Measurements from ENCODE around the gene CIZ1.
A peak's percentile ranks its signal among the peaks of the same experiment; 100 is the strongest.

Gene CIZ1

DNA sequence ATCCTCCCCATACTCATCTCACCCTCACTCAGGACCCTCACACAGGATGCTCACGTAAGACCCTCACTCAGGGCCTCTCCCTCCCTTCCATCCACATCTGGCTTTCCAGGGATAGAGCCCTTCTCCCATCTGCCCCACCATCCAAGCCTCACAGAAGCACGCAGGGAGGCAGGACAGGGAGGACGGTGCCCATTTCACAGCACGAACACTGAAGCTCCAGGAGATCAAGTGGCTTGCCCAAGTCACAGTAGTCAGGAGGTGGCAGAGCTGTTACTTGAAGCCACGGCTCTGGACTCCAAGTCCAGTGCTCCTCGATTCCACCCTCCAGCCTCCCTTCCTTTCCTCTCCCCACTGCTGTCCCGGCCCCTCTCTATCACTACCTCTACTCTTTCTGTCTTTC lies 33.5 kb upstream of the CIZ1 start:
- Histone ChIP-seq H3K9me3 (replicated peaks in 1 of 2; ENCODE audit: control insufficient read depth in 2 of 2, insufficient read depth in 1 of 2, low read depth in 1 of 2, low read length in 2 of 2) (peaks cover 0 to 2% of the 10 kb centered on the region in 2 donors), H2AFZ (ENCODE audit: low read length) (no peak overlapping the region), H4K8ac (ENCODE audit: low read depth, low read length) (no peak overlapping the region), H3K14ac (ENCODE audit: low read length) (no peak overlapping the region), H3K36me3 (replicated peaks in 1 of 2; ENCODE audit: control insufficient read depth in 2 of 2, insufficient read depth in 2 of 2, low read length in 2 of 2) (peaks cover 23 to 33% of the 10 kb centered on the region in 2 donors), H3K18ac (ENCODE audit: low read length) (no peak overlapping the region), H3K9ac (ENCODE audit: low read depth, low read length, poor library complexity) (no peak overlapping the region), H3K23ac (ENCODE audit: low read depth, low read length, poor library complexity) (no peak overlapping the region), H2AK5ac (ENCODE audit: low read depth, low read length) (no peak overlapping the region), H3K27ac (replicated peaks; ENCODE audit: low read length) (no peak overlapping the region), H2BK120ac (ENCODE audit: low read depth, low read length) (no peak overlapping the region), H2BK12ac (ENCODE audit: low read length) (no peak overlapping the region), H2BK5ac (ENCODE audit: low read length) (no peak overlapping the region), H4K91ac (ENCODE audit: low read depth, low read length, poor library complexity) (no peak overlapping the region), H3K79me1 (ENCODE audit: low read depth, low read length) (no peaks in the 10 kb centered on the region), H3K4me1 (ENCODE audit: control insufficient read depth in 2 of 2, insufficient read depth in 1 of 2, low read depth in 1 of 2, low read length in 2 of 2) (peaks cover 0 to 3% of the 10 kb centered on the region in 2 donors), H3K4ac (ENCODE audit: low read length) (no peak overlapping the region), H3K4me3 (ENCODE audit: low read length in 2 of 2) (no peak overlapping the region), H2BK15ac (ENCODE audit: low read length) (no peak overlapping the region), H3K4me2 (ENCODE audit: insufficient read depth, low read length, poor library complexity, severe bottlenecking) (no peak overlapping the region), H3K27me3 (ENCODE audit: control insufficient read depth in 3 of 3, insufficient read depth in 3 of 3, low read depth in 1 of 3, low read length in 3 of 3) (no peaks in the 10 kb centered on the region)
- no peak for DNase-seq (ENCODE audit: low spot score)
- WGBS, 2 donors (ENCODE audit: extremely low coverage in 2 of 2, insufficient read length in 2 of 2, insufficient replicate concordance in 1 of 2) = no CpG with 5 or more reads among the region's 7 CpGs

DNA sequence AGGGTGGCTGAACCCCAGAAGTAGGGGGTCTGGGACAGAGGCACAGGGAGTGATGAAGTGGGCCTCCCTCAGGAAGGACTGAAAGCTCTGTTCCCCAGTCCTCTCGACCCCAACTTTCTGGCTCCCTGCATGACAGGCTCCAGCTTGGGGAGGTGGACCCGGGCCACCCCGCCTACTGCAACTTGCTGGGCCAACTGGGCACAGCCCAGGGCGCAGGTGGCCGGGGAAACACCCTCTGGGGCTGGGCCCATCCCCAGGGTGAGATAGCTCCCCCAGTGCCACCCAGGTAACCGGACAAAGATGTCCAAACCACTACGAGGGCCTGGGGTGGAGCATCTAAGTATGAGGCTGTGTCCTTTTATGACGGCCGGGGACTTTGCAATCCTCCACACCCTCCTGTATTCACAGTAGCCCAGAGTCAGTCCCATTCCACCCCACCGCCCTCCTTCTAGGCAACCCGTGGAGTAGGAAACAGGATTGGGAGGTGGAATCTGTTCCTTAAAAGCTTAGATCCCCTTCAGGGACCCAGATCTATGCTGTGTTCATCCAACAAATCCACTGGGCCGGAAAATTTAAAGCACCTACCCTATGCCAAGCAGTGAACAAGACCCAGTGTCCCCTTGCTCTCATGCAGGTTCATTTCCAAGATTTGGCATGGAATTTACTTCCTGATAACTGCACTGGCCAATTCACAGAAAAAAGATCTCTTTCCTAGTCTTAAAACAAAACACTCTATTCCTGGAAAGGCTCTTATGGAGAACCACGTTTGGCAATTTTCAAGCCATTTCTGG lies 31.7 kb upstream of the CIZ1 start:
- Histone ChIP-seq H2BK120ac (ENCODE audit: low read depth, low read length) (no peak overlapping the region), H3K18ac (ENCODE audit: low read length) (no peak overlapping the region), H3K79me1 (ENCODE audit: low read depth, low read length) (peaks cover 2% of the 10 kb centered on the region), H3K27ac (replicated peaks; ENCODE audit: low read length) (no peak overlapping the region), H3K4me3 (ENCODE audit: low read length in 2 of 2) (no peak overlapping the region), H3K4ac (ENCODE audit: low read length) (no peak overlapping the region), H3K36me3 (replicated peaks in 1 of 2; ENCODE audit: control insufficient read depth in 2 of 2, insufficient read depth in 2 of 2, low read length in 2 of 2) (peaks cover 28 to 49% of the 10 kb centered on the region in 2 donors), H2BK15ac (ENCODE audit: low read length) (no peak overlapping the region), H2BK12ac (ENCODE audit: low read length) (no peak overlapping the region), H4K8ac (ENCODE audit: low read depth, low read length) (no peak overlapping the region), H3K9me3 (replicated peaks in 1 of 2; ENCODE audit: control insufficient read depth in 2 of 2, insufficient read depth in 1 of 2, low read depth in 1 of 2, low read length in 2 of 2) (peaks cover 0 to 2% of the 10 kb centered on the region in 2 donors), H3K14ac (ENCODE audit: low read length) (no peak overlapping the region), H3K9ac (ENCODE audit: low read depth, low read length, poor library complexity) (peak overlapping the region; percentile 44), H2BK5ac (ENCODE audit: low read length) (no peak overlapping the region), H3K23ac (ENCODE audit: low read depth, low read length, poor library complexity) (no peak overlapping the region), H3K4me2 (ENCODE audit: insufficient read depth, low read length, poor library complexity, severe bottlenecking) (no peak overlapping the region), H2AFZ (ENCODE audit: low read length) (no peak overlapping the region), H2AK5ac (ENCODE audit: low read depth, low read length) (no peak overlapping the region), H3K27me3 (ENCODE audit: control insufficient read depth in 3 of 3, insufficient read depth in 3 of 3, low read depth in 1 of 3, low read length in 3 of 3) (no peaks in the 10 kb centered on the region), H4K91ac (ENCODE audit: low read depth, low read length, poor library complexity) (no peak overlapping the region), H3K4me1 (ENCODE audit: control insufficient read depth in 2 of 2, insufficient read depth in 1 of 2, low read depth in 1 of 2, low read length in 2 of 2) (peaks cover 0 to 8% of the 10 kb centered on the region in 2 donors)
- no CpG with 5 or more reads among the region's 13 CpGs for WGBS, 2 donors (ENCODE audit: extremely low coverage in 2 of 2, insufficient read length in 2 of 2, insufficient replicate concordance in 1 of 2)
- no peak for DNase-seq (ENCODE audit: low spot score)

DNA sequence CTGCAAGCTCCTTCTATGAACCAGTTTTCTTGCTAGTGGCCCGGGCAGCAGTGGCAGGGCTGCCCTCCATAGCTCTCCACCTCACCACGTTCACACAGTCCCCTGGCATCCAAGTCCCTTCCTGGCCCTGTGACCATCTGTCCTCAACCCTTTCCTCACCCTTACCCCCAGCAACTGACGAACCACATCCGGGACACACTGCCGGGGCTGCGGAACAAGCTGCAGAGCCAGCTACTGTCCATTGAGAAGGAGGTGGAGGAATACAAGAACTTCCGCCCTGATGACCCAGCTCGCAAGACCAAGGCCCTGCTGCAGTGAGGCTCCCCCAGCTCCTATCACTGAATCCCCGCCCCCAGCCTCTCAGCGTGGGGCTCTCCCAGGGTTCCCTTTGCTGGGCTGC lies 30.7 kb upstream of the CIZ1 start:
- Histone ChIP-seq H3K27me3 (ENCODE audit: control insufficient read depth in 3 of 3, insufficient read depth in 3 of 3, low read depth in 1 of 3, low read length in 3 of 3) (no peaks in the 10 kb centered on the region), H3K23ac (ENCODE audit: low read depth, low read length, poor library complexity) (peak overlapping the region; percentile 80), H3K4me1 (ENCODE audit: control insufficient read depth in 2 of 2, insufficient read depth in 1 of 2, low read depth in 1 of 2, low read length in 2 of 2) (peaks cover 0 to 10% of the 10 kb centered on the region in 2 donors), H4K91ac (ENCODE audit: low read depth, low read length, poor library complexity) (no peak overlapping the region), H3K18ac (ENCODE audit: low read length) (peak overlapping the region; percentile 38), H2BK120ac (ENCODE audit: low read depth, low read length) (no peak overlapping the region), H3K9me3 (replicated peaks in 1 of 2; ENCODE audit: control insufficient read depth in 2 of 2, insufficient read depth in 1 of 2, low read depth in 1 of 2, low read length in 2 of 2) (peaks cover 0 to 2% of the 10 kb centered on the region in 2 donors), H3K36me3 (replicated peaks in 1 of 2; ENCODE audit: control insufficient read depth in 2 of 2, insufficient read depth in 2 of 2, low read length in 2 of 2) (peaks cover 28 to 49% of the 10 kb centered on the region in 2 donors), H2BK15ac (ENCODE audit: low read length) (no peak overlapping the region), H3K4me3 (ENCODE audit: low read length in 2 of 2) (no peak overlapping the region), H3K14ac (ENCODE audit: low read length) (peak overlapping the region; percentile 38), H3K79me1 (ENCODE audit: low read depth, low read length) (peaks cover 2% of the 10 kb centered on the region), H3K27ac (replicated peaks; ENCODE audit: low read length) (no peak overlapping the region), H3K9ac (ENCODE audit: low read depth, low read length, poor library complexity) (no peak overlapping the region), H3K4ac (ENCODE audit: low read length) (no peak overlapping the region), H4K8ac (ENCODE audit: low read depth, low read length) (no peak overlapping the region), H3K4me2 (ENCODE audit: insufficient read depth, low read length, poor library complexity, severe bottlenecking) (no peak overlapping the region), H2BK5ac (ENCODE audit: low read length) (peak overlapping the region; percentile 13), H2BK12ac (ENCODE audit: low read length) (no peak overlapping the region), H2AFZ (ENCODE audit: low read length) (no peak overlapping the region), H2AK5ac (ENCODE audit: low read depth, low read length) (no peak overlapping the region)
- WGBS, 2 donors (ENCODE audit: extremely low coverage in 2 of 2, insufficient read length in 2 of 2, insufficient replicate concordance in 1 of 2) = no CpG with 5 or more reads among the region's 10 CpGs
- no peak for DNase-seq (ENCODE audit: low spot score)

DNA sequence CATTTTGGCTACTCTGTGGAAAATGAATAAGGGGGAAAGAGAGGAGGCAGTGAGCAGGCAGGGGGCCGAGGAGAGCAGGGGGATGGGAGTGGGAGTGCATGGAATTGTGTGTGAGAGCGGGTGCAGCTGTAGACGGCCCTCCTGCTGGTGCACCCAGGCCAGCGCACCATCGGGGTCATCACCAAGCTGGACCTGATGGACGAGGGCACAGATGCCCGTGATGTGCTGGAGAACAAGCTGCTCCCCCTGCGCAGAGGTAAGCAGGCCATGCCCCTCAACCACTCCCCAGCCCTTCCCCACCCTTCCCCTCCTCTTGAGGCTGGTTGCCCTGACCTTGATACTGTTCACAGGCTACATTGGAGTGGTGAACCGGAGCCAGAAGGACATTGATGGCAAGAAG lies 28.5 kb upstream of the CIZ1 start:
- Histone ChIP-seq H2AFZ (ENCODE audit: low read length) (no peak overlapping the region), H3K4me2 (ENCODE audit: insufficient read depth, low read length, poor library complexity, severe bottlenecking) (no peak overlapping the region), H2BK15ac (ENCODE audit: low read length) (no peak overlapping the region), H2BK12ac (ENCODE audit: low read length) (no peak overlapping the region), H3K4me3 (ENCODE audit: low read length in 2 of 2) (no peak overlapping the region), H2BK5ac (ENCODE audit: low read length) (no peak overlapping the region), H4K8ac (ENCODE audit: low read depth, low read length) (no peak overlapping the region), H3K27ac (replicated peaks; ENCODE audit: low read length) (no peak overlapping the region), H3K4me1 (ENCODE audit: control insufficient read depth in 2 of 2, insufficient read depth in 1 of 2, low read depth in 1 of 2, low read length in 2 of 2) (peaks cover 12 to 13% of the 10 kb centered on the region in 2 donors), H3K79me1 (ENCODE audit: low read depth, low read length) (peaks cover 6% of the 10 kb centered on the region), H2BK120ac (ENCODE audit: low read depth, low read length) (no peak overlapping the region), H4K91ac (ENCODE audit: low read depth, low read length, poor library complexity) (no peak overlapping the region), H3K14ac (ENCODE audit: low read length) (no peak overlapping the region), H3K9me3 (replicated peaks in 1 of 2; ENCODE audit: control insufficient read depth in 2 of 2, insufficient read depth in 1 of 2, low read depth in 1 of 2, low read length in 2 of 2) (peaks cover 0 to 1% of the 10 kb centered on the region in 2 donors), H3K18ac (ENCODE audit: low read length) (no peak overlapping the region), H3K36me3 (replicated peaks in 1 of 2; ENCODE audit: control insufficient read depth in 2 of 2, insufficient read depth in 2 of 2, low read length in 2 of 2) (peaks cover 24 to 46% of the 10 kb centered on the region in 2 donors), H3K27me3 (ENCODE audit: control insufficient read depth in 3 of 3, insufficient read depth in 3 of 3, low read depth in 1 of 3, low read length in 3 of 3) (no peaks in the 10 kb centered on the region), H3K4ac (ENCODE audit: low read length) (no peak overlapping the region), H3K23ac (ENCODE audit: low read depth, low read length, poor library complexity) (no peak overlapping the region), H2AK5ac (ENCODE audit: low read depth, low read length) (no peak overlapping the region), H3K9ac (ENCODE audit: low read depth, low read length, poor library complexity) (no peak overlapping the region)
- no CpG with 5 or more reads among the region's 9 CpGs for WGBS, 2 donors (ENCODE audit: extremely low coverage in 2 of 2, insufficient read length in 2 of 2, insufficient replicate concordance in 1 of 2)
- no peak for DNase-seq (ENCODE audit: low spot score)

Data from neuronal stem cell (in vitro differentiated cells).